Skin of body (tissue), 2 donors: Measurements from ENCODE around the gene KCNQ1. TPM values are rescaled to one million over a fixed set of nuclear protein-coding genes. Genes with fewer than 3 reads are reported as not detected.

Experiments used
- DNase-seq: peaks from one replicate; lab custom pipeline; 2025; lab: John Stamatoyannopoulos, UW
- total RNA-seq: library from RNA; depleted of rRNA; stranded (reverse); fragments of >200 nt; gene quantifications from one replicate; pipeline ENCODE4 v1.2.3, GENCODE V29; 2014

KCNQ1 gene
- total RNA-seq, 1 donor from 2014 or later, result 1.3 TPM

- DNase-seq, result no peak
These were observed 310.3 kb downstream of the KCNQ1 start for GRCh38 chr11:2755071-2755470.

GRCh38 chr11:2758751-2759150, 313.9 kb downstream of the KCNQ1 start:
- no peak for DNase-seq

- DNase-seq, result no peak
These were observed 314.7 kb downstream of the KCNQ1 start for GRCh38 chr11:2759228-2760195.

- no peak for DNase-seq
These were observed 315.5 kb downstream of the KCNQ1 start for GRCh38 chr11:2760196-2760871.

- DNase-seq, result no peak
These were observed 316.6 kb downstream of the KCNQ1 start for GRCh38 chr11:2761131-2762030.

- no peak for DNase-seq
These were observed 317.2 kb downstream of the KCNQ1 start for GRCh38 chr11:2762031-2762380.

GRCh38 chr11:2762451-2762850, 317.6 kb downstream of the KCNQ1 start:
- no peak for DNase-seq

- DNase-seq, result no peak
These were observed 319.2 kb downstream of the KCNQ1 start for GRCh38 chr11:2763984-2764383.

GRCh38 chr11:2765491-2765890, 320.7 kb downstream of the KCNQ1 start:
- no peak for DNase-seq

GRCh38 chr11:2766166-2766565, 321.4 kb downstream of the KCNQ1 start:
- no peak for DNase-seq

- no peak for DNase-seq
These were observed 322.3 kb downstream of the KCNQ1 start for GRCh38 chr11:2767071-2767470.

GRCh38 chr11:2767801-2768200, 323.0 kb downstream of the KCNQ1 start:
- DNase-seq, result no peak

- no peak for DNase-seq
These were observed 323.9 kb downstream of the KCNQ1 start for GRCh38 chr11:2768471-2769408.

- DNase-seq, result no peak
These were observed 324.7 kb downstream of the KCNQ1 start for GRCh38 chr11:2769409-2770095.

- DNase-seq, result no peak
These were observed 325.4 kb downstream of the KCNQ1 start for GRCh38 chr11:2770096-2770751.

GRCh38 chr11:2770761-2771301, 326.0 kb downstream of the KCNQ1 start:
- DNase-seq, result no peak

GRCh38 chr11:2771758-2772466, 327.1 kb downstream of the KCNQ1 start:
- no peak for DNase-seq

- no peak for DNase-seq
These were observed 327.8 kb downstream of the KCNQ1 start for GRCh38 chr11:2772544-2773031.
